ENCODE measurements around the gene UBE2S.

The UBE2S gene

GRCh38 chr19:55353803-55354697, 53.5 kb downstream of the UBE2S start:
- H3K4me1 ChIP-seq (ENCODE audit: insufficient read depth, low read length) = no peaks in the 10 kb centered on the region
- H3K4me2 ChIP-seq (ENCODE audit: insufficient read depth, low read length) = no peak overlapping the region
- no peaks in the 10 kb centered on the region for H3K9me3 ChIP-seq (ENCODE audit: insufficient read depth, low read length, severe bottlenecking)
- TF ChIP-seq CTCF (IDR thresholded peaks at IDR 0.05; ENCODE audit: borderline replicate concordance, extremely low read depth, low read length, poor library complexity, severe bottlenecking) (no peak), EZH2 (IDR thresholded peaks at IDR 0.05; ENCODE audit: borderline replicate concordance, low read depth, low read length, severe bottlenecking) (no peak)
- H3K27ac ChIP-seq (ENCODE audit: low read length) = no peak overlapping the region
- ATAC-seq (ENCODE audit: insufficient read depth, low read depth) (no peak), DNase-seq (no peak)
- H3K36me3 ChIP-seq (ENCODE audit: insufficient read depth, low read length) = peaks cover under 1% of the 10 kb centered on the region; the same call in 1 of the 2 replicates
- H3K4me3 ChIP-seq (ENCODE audit: low read depth in 1 of 2, low read length in 2 of 2) = no peak overlapping the region
- H3K27me3 ChIP-seq (ENCODE audit: insufficient read depth, low read length, poor library complexity) = no peaks in the 10 kb centered on the region
- no peak overlapping the region for H2AFZ ChIP-seq (ENCODE audit: low read depth, low read length)
- no peak overlapping the region for H3K9ac ChIP-seq (ENCODE audit: low read depth, low read length)
- H4K20me1 ChIP-seq (ENCODE audit: insufficient read depth, low read length) = no peaks in the 10 kb centered on the region
- H3K79me2 ChIP-seq (ENCODE audit: insufficient read depth, low read length) = no peaks in the 10 kb centered on the region

GRCh38 chr19:55353356-55353802, 54.2 kb downstream of the UBE2S start:
- DNase-seq = no peak
- H3K4me2 ChIP-seq (ENCODE audit: insufficient read depth, low read length) = no peak overlapping the region
- no peaks in the 10 kb centered on the region for H3K27me3 ChIP-seq (ENCODE audit: insufficient read depth, low read length, poor library complexity)
- peaks cover 7% of the 10 kb centered on the region; the same call in 1 of the 2 replicates for H3K36me3 ChIP-seq (ENCODE audit: insufficient read depth, low read length)
- no peak overlapping the region for H2AFZ ChIP-seq (ENCODE audit: low read depth, low read length)
- TF ChIP-seq EZH2 (IDR thresholded peaks at IDR 0.05; ENCODE audit: borderline replicate concordance, low read depth, low read length, severe bottlenecking) (no peak), CTCF (IDR thresholded peaks at IDR 0.05; ENCODE audit: borderline replicate concordance, extremely low read depth, low read length, poor library complexity, severe bottlenecking) (no peak)
- no peaks in the 10 kb centered on the region for H3K79me2 ChIP-seq (ENCODE audit: insufficient read depth, low read length)
- no peak overlapping the region for H3K27ac ChIP-seq (ENCODE audit: low read length)
- no peaks in the 10 kb centered on the region for H3K4me1 ChIP-seq (ENCODE audit: insufficient read depth, low read length)
- H4K20me1 ChIP-seq (ENCODE audit: insufficient read depth, low read length) = no peaks in the 10 kb centered on the region; the same call in 1 of the 2 replicates
- H3K9me3 ChIP-seq (ENCODE audit: insufficient read depth, low read length, severe bottlenecking) = no peaks in the 10 kb centered on the region
- no peak overlapping the region for H3K4me3 ChIP-seq (ENCODE audit: low read depth in 1 of 2, low read length in 2 of 2)
- no peak for ATAC-seq (ENCODE audit: insufficient read depth, low read depth)
- H3K9ac ChIP-seq (ENCODE audit: low read depth, low read length) = no peak overlapping the region

- H3K4me1 ChIP-seq (ENCODE audit: insufficient read depth, low read length) = no peaks in the 10 kb centered on the region
Observed at GRCh38 chr19:55352549-55353145, 54.9 kb downstream of the UBE2S start.

More at GRCh38 chr19:55352549-55353145, 54.9 kb downstream of the UBE2S start:
- TF ChIP-seq EZH2 (IDR thresholded peaks at IDR 0.05; ENCODE audit: borderline replicate concordance, low read depth, low read length, severe bottlenecking) = no peak
- no peak for TF ChIP-seq CTCF (IDR thresholded peaks at IDR 0.05; ENCODE audit: borderline replicate concordance, extremely low read depth, low read length, poor library complexity, severe bottlenecking)
- DNase-seq = no peak
- no peak overlapping the region for H2AFZ ChIP-seq (ENCODE audit: low read depth, low read length)
- no peaks in the 10 kb centered on the region for H3K9me3 ChIP-seq (ENCODE audit: insufficient read depth, low read length, severe bottlenecking)
- H3K36me3 ChIP-seq (ENCODE audit: insufficient read depth, low read length) = peaks cover 10% of the 10 kb centered on the region; the same call in 1 of the 2 replicates
- H3K79me2 ChIP-seq (ENCODE audit: insufficient read depth, low read length) = no peaks in the 10 kb centered on the region
- H3K27me3 ChIP-seq (ENCODE audit: insufficient read depth, low read length, poor library complexity) = no peaks in the 10 kb centered on the region
- no peak overlapping the region for H3K4me3 ChIP-seq (ENCODE audit: low read depth in 1 of 2, low read length in 2 of 2)
- no peak overlapping the region for H3K27ac ChIP-seq (ENCODE audit: low read length)
- no peak overlapping the region for H3K9ac ChIP-seq (ENCODE audit: low read depth, low read length)
- H3K4me2 ChIP-seq (ENCODE audit: insufficient read depth, low read length) = no peak overlapping the region
- ATAC-seq (ENCODE audit: insufficient read depth, low read depth) = no peak
- H4K20me1 ChIP-seq (ENCODE audit: insufficient read depth, low read length) = no peaks in the 10 kb centered on the region; the same call in 1 of the 2 replicates

All from DND-41 (cell line).